ENCODE data around the gene SNCG.
"Not testable (repeated sequence)": the region's sequence is repeated elsewhere in the genome, so short reads cannot be mapped to it uniquely, and the experiment has no call there.

The SNCG gene

DNA sequence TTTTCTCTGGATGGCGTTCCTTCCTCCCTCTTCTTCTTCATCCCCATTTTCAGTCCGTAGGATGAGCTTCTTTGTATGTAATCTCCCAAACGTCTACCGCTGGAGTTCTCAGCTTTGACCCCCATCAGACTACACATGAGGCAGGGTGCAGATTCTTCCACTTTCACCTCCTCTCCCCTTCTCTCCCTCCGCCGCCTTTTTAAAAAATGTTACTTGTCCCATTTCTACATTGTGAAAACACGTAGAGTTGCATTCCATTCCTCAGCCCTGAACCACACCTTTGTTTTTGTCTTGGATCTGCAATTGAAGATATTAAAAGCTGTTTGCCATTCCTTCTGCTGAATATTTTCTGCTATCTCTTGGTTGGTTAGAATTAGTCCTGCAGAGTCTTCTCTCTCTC, 16.1 kb downstream of the SNCG start:
- no peak for DNase-seq (ENCODE audit: low spot score)
- TF ChIP-seq, protein P1, sequence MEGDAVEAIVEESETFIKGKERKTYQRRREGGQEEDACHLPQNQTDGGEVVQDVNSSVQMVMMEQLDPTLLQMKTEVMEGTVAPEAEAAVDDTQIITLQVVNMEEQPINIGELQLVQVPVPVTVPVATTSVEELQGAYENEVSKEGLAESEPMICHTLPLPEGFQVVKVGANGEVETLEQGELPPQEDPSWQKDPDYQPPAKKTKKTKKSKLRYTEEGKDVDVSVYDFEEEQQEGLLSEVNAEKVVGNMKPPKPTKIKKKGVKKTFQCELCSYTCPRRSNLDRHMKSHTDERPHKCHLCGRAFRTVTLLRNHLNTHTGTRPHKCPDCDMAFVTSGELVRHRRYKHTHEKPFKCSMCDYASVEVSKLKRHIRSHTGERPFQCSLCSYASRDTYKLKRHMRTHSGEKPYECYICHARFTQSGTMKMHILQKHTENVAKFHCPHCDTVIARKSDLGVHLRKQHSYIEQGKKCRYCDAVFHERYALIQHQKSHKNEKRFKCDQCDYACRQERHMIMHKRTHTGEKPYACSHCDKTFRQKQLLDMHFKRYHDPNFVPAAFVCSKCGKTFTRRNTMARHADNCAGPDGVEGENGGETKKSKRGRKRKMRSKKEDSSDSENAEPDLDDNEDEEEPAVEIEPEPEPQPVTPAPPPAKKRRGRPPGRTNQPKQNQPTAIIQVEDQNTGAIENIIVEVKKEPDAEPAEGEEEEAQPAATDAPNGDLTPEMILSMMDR (IDR thresholded peaks at IDR 0.05; ENCODE audit: extremely low read depth, missing control alignments) = no peak

DNA sequence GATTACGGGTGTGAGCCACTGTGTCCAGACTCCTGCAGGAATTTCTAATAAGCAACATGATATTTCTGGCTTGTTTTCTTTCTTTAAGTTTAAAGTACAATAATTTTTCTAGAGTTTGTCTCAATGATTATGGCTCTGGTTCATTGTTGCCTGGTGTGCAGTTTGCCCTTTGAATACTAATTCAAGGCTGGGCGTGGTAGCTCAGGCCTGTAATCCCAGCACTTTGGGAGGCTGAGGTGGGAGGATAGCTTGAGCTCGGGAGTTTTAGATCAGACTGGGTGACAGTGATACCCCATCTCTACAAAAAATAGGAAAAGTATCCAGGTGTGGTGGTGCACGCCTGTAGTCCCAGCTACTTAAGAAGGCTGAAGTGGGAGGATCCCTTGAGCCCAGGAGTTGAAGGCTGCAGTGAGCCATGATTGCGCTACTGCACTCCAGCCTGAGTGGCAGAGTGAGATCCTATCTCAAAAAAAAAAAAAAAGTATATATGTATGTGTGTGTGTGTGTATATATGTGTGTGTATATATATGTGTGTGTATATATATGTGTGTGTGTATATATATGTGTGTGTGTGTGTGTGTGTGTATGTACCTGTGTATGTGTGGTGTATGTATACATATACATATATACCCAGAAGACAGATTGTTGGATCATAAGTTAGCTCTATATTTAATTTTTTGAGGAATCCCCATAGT, 18.1 kb downstream of the SNCG start:
- DNase-seq (ENCODE audit: low spot score) = no peak
- TF ChIP-seq, protein P1 (IDR thresholded peaks at IDR 0.05; ENCODE audit: extremely low read depth, missing control alignments) = no peak

DNA sequence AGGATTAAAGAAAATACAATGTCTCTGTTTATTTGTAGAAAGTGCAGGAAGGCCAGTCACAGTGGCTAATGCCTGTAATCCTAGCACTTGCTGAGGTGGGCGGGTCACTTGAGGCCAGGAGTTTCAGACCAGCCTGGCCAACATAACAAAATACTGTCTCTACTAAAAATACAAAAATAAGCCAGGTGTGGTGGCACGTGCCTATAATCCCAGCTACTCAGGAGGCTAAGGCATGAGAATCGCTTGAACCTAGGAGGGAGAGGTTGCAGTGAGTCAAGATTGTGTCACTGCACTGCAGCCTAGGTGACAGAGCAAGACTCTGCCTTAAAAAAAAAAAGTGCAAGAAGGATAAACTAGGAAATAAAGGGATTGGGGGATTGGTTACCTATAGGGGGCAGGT, 20.1 kb downstream of the SNCG start:
- DNase-seq (ENCODE audit: low spot score) = not testable (repeated sequence)

DNA sequence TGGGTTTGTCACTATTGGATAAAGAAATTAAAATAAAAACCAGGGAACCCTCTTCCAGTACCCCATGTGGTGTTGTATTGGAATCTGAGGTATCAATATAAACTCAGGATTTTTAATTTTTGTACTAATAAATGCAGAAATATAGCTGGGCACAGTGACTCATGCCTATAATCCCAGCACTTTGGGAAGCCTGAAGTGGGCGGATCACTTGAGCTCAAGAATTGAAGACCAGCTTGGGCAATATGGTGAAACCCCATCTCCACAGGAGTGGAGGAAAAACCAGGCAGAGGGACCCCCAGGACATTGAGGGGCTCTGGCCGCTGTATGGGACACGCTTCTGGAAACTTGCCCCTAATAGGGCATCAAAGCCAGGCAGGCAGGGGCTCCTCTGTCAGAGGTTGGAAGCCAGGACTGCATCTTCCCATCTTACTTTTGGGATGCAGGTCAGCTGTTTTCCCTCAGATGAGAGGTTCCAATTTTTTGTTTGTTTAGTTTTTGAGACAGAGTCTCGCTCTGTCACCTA, 21.0 kb downstream of the SNCG start:
- no peak for DNase-seq (ENCODE audit: low spot score)
- TF ChIP-seq, protein P1 (IDR thresholded peaks at IDR 0.05; ENCODE audit: extremely low read depth, missing control alignments) = no peak

DNA sequence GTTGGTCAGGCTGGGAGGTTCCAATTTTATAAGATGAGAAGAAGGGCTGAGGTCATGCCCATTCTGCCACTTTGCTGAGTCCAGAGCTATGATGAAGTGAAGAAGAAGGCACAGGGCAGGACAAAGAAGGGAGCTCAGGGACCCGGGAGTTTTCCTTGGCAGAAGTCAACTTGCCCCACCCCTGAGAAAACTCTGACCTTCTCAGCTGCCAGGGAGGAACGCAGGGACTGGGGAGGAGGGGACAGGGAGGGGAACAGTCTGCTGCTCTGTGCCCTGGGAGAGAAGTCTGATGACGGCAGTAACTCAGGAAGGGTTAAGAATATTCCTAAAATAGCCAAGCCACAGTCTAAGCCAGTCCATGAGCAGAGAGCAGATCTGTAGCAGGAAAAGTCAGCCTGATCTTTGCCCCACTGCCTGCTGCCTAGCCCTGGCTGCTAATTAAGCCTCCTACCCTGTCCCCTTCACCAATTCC, 21.6 kb downstream of the SNCG start:
- TF ChIP-seq, protein P1 (IDR thresholded peaks at IDR 0.05; ENCODE audit: extremely low read depth, missing control alignments) = no peak

DNA sequence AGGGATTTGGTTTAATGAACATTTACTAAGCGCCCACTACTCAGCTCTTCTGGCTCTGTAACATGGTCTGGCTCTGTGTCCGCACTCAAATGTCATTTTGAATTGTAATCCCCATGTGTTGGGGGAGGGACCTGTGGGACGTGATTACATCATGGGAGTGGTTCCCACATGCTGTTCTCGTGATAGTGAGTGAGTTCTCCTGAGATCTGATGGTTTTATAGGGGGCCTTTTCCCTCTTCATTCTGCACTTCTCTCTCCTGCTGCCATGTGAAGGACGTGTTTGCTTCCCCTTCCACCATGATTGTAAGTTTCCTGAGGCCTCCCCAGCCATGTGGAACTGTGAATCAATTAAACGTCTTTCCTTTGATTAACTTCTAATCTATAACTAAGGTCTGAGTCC, 22.6 kb downstream of the SNCG start:
- DNase-seq (ENCODE audit: low spot score) = not testable (repeated sequence)

More for the DNA sequence above, 21.6 kb downstream of the SNCG start:
- DNase-seq (ENCODE audit: low spot score) = no peak

DNA sequence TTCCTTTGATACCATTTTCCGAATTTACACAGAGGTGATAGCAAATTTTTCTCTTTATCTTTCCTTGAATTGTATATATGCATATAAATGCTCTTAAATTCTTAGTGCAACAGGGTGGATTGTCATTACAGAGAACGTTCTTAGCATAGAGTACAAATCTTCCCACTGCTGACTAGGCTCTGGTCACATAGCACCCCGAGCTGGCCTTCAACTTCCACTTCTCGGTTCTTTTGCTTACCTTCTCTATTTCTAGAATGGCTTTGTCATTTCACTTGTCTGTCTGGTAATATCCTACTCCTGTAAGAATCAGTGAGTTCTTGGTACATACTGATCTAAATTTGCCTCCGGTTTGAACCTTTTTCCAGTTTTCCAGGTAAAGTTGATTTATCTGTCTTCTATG, 23.3 kb downstream of the SNCG start:
- TF ChIP-seq, protein P1 (IDR thresholded peaks at IDR 0.05; ENCODE audit: extremely low read depth, missing control alignments) = no peak
- DNase-seq (ENCODE audit: low spot score) = no peak

DNA sequence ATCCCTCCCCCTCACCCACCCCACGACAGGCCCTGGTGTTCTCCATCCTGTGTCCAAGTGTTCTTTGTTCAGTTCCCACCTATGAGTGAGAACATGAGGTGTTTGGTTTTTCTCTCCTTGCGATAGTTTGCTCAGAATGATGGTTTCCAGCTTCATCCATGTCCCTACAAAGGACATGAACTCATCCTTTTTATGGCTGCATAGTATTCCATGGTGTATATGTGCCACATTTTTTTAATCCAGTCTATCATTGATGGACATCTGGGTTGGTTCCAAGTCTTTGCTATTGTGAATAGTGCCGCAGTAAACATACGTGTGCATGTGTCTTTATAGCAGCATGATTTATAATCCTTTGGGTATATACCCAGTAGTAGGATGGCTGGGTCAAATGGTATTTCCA, 26.1 kb downstream of the SNCG start:
- not testable (repeated sequence) for DNase-seq (ENCODE audit: low spot score)

DNA sequence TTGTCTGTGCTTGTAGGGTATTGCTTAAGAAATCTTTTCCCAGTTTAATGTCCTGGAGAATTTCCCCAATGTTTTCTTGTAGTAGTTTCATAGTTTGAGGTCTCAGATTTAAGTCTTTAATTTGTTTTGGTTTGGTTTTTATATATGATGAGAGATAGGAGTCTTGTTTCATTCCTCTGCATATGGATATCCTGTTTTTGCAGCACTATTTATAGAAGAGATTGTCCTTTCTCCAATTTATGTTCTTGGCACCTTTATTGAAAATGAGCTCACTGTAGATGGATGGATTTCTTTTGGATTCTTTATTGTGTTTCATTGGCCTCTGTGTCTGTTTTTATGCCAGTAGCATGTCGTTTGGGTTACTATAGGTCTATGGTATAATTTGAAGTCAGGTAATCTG, 30.1 kb downstream of the SNCG start:
- TF ChIP-seq, protein P1 (IDR thresholded peaks at IDR 0.05; ENCODE audit: extremely low read depth, missing control alignments) = no peak
- no peak for DNase-seq (ENCODE audit: low spot score)

DNA sequence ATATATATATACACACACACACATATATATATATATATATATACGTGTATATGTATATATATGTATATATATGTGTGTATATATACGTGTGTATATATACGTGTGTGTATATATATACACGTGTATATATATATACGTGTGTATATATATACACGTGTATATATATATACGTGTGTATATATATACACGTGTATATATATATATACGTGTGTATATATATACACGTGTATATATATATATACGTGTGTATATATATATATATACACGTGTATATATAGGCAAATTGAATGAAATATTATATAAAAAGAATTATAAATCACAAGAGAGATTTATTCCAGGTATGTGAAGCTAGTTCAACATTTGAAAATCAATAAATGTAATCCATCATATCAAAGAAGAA, 33.0 kb downstream of the SNCG start:
- not testable (repeated sequence) for DNase-seq (ENCODE audit: low spot score)
